ENCODE data around the gene SLCO2A1. TPM values are rescaled to one million over a fixed set of nuclear protein-coding genes. Genes with fewer than 3 reads are reported as not detected.
A peak's percentile ranks its signal among the peaks of the same experiment; 100 is the strongest.

Gene SLCO2A1
- total RNA-seq, 6 donors from 2014 or later, result 56.2 to 308 (median 133) TPM

DNA sequence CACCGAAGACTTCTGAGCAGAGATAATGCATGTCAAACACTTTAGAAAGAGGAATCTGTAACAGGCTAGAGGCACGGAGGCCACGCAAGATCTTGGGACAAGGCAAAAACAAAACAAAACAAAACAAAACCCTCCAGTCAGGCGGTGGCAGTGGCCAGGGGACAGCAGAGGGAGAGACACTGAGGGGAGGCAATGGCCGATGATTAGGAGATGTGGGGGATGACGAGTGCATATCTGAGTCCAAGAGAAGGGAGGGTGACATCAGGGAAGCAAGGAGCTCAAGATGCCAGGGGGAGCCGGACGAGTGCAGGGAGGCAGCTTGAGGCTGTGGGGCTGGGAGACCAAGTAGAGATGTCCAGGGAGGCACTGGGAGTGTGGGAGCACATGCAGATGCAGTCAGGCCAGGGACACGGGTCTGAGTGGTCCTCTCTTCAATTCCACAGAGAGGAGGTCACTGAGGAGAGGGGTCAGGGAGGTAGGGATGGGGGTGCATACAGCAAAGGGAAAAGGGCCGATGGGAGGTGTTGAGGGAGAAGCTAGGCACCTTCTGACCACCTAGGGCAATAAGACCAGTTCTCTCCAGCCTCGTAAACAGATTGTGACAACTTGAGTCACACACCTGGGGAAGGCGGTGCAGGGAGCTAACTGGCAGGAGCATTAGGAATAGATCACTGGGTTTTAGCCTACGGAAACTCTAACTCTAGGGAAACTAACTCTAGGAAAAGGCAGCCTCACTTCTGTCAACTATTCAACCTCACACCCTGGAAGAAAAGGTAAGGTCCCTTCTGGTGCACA, 29.6 kb downstream of the SLCO2A1 start:
- 74 to 81% methylated on average over 13 of the region's 13 CpGs for WGBS, 2 donors
- no peak for ATAC-seq (ENCODE audit: low FRiP score in 2 of 2)
- no peak for TF ChIP-seq POLR2A (IDR thresholded peaks at IDR 0.05)
- no peak for TF ChIP-seq EP300 (IDR thresholded peaks at IDR 0.05)
- TF ChIP-seq POLR2AphosphoS5 (IDR thresholded peaks at IDR 0.05), result no peak
- no peak for TF ChIP-seq CTCF (IDR thresholded peaks at IDR 0.05)

GRCh38 chr3:133998691-133999241, 31.0 kb downstream of the SLCO2A1 start:
- TF ChIP-seq CTCF (IDR thresholded peaks at IDR 0.05), result no peak
- no peak for TF ChIP-seq POLR2A (IDR thresholded peaks at IDR 0.05)
- TF ChIP-seq EP300 (IDR thresholded peaks at IDR 0.05), result no peak
- no peak for TF ChIP-seq POLR2AphosphoS5 (IDR thresholded peaks at IDR 0.05)
- no peak overlapping the region for H3K4me3 ChIP-seq
- peaks cover 0 to 2% (median 0%) of the 10 kb centered on the region in 4 donors for H3K36me3 ChIP-seq
- ATAC-seq (ENCODE audit: low FRiP score in 2 of 2) (no peak), DNase-seq (no peak)
- H3K9me3 ChIP-seq, result no peaks in the 10 kb centered on the region
- H3K27ac ChIP-seq, result peak overlapping the region in 3 of 4 donors; percentile 30 to 49 (median 39)
- H3K27me3 ChIP-seq, result no peaks in the 10 kb centered on the region
- H3K4me1 ChIP-seq, result peaks cover 3 to 18% (median 11%) of the 10 kb centered on the region in 4 donors
- 73 to 76% methylated on average over 9 of the region's 9 CpGs for WGBS, 2 donors

More for the DNA sequence above, 29.6 kb downstream of the SLCO2A1 start:
- Histone ChIP-seq H3K36me3 (peaks cover 0 to 2% (median 0%) of the 10 kb centered on the region in 4 donors), H3K27me3 (no peaks in the 10 kb centered on the region), H3K4me3 (no peak overlapping the region), H3K9me3 (peaks cover 0 to 4% (median 0%) of the 10 kb centered on the region in 4 donors), H3K27ac (peak overlapping the region in 2 of 4 donors; percentile 36 to 71), H3K4me1 (peaks cover 3 to 18% (median 11%) of the 10 kb centered on the region in 4 donors)
- no peak for DNase-seq

GRCh38 chr3:133997871-133998635, 31.7 kb downstream of the SLCO2A1 start:
- Histone ChIP-seq H3K4me3 (no peak overlapping the region), H3K9me3 (no peaks in the 10 kb centered on the region), H3K4me1 (peaks cover 3 to 18% (median 9%) of the 10 kb centered on the region in 4 donors), H3K36me3 (no peaks in the 10 kb centered on the region), H3K27me3 (no peaks in the 10 kb centered on the region), H3K27ac (peak overlapping the region in 1 of 4 donors; percentile 49)
- WGBS, 2 donors, result 86 to 89% methylated on average over 9 of the region's 9 CpGs
- no peak for ATAC-seq (ENCODE audit: low FRiP score in 2 of 2)
- DNase-seq, result no peak
- TF ChIP-seq POLR2AphosphoS5 (IDR thresholded peaks at IDR 0.05), result no peak
- TF ChIP-seq POLR2A (IDR thresholded peaks at IDR 0.05), result no peak
- no peak for TF ChIP-seq CTCF (IDR thresholded peaks at IDR 0.05)
- TF ChIP-seq EP300 (IDR thresholded peaks at IDR 0.05), result no peak

- H3K4me3 ChIP-seq, result no peak overlapping the region
- no peak overlapping the region for H3K27ac ChIP-seq
- ATAC-seq (ENCODE audit: low FRiP score in 2 of 2) (no peak), DNase-seq (no peak)
- H3K27me3 ChIP-seq, result no peaks in the 10 kb centered on the region
- WGBS, 2 donors, result 93 to 95% methylated on average over 5 of the region's 5 CpGs
- H3K4me1 ChIP-seq, result peaks cover 2 to 22% (median 11%) of the 10 kb centered on the region in 4 donors
- no peaks in the 10 kb centered on the region for H3K9me3 ChIP-seq
- no peaks in the 10 kb centered on the region for H3K36me3 ChIP-seq
- TF ChIP-seq CTCF (IDR thresholded peaks at IDR 0.05), result no peak
- no peak for TF ChIP-seq POLR2A (IDR thresholded peaks at IDR 0.05)
- no peak for TF ChIP-seq POLR2AphosphoS5 (IDR thresholded peaks at IDR 0.05)
- no peak for TF ChIP-seq EP300 (IDR thresholded peaks at IDR 0.05)
These were observed 32.7 kb downstream of the SLCO2A1 start for GRCh38 chr3:133996996-133997395.
